NT2/D1 (cell line): Measurements from ENCODE around the gene EXOC3L1.
A peak's percentile ranks its signal among the peaks of the same experiment; 100 is the strongest.

Experiments
- DNase-seq: peaks from one replicate; pipeline ENCODE4 v3.0.0-alpha.2; 2011; ENCODE audit warnings: low read depth, low spot score
- H3K27me3 ChIP-seq: 2 replicates; pipeline ENCODE4 v1.6.0; 2011; ENCODE audit warnings: mild to moderate bottlenecking; ENCODE audit not compliant: insufficient read length, insufficient read depth
- H3K36me3 ChIP-seq: 2 replicates; pipeline ENCODE4 v1.6.1; 2011; ENCODE audit warnings: mild to moderate bottlenecking, low read length, mixed read lengths; ENCODE audit not compliant: insufficient read depth, insufficient read length
- H3K4me1 ChIP-seq: 2 replicates; pipeline ENCODE4 v1.5.1; 2011; ENCODE audit not compliant: insufficient read depth, insufficient read length
- H3K4me3 ChIP-seq: 2 replicates; pipeline ENCODE4 v1.5.1; 2011; ENCODE audit warnings: low read depth; ENCODE audit not compliant: insufficient read length
- H3K9ac ChIP-seq: 2 replicates; pipeline ENCODE4 v1.6.0; 2011; ENCODE audit warnings: low read depth; ENCODE audit not compliant: insufficient read length
- H3K9me3 ChIP-seq: 2 replicates; pipeline ENCODE4 v1.5.1; 2011; ENCODE audit warnings: mild to moderate bottlenecking, low read length; ENCODE audit not compliant: insufficient read depth
- SUZ12 ChIP-seq: IDR thresholded peaks from 2 replicates; pipeline ENCODE4 v1.6.1; 2011; ENCODE audit not compliant: insufficient read length, insufficient read depth; ENCODE audit errors: extremely low read depth
- YY1 ChIP-seq: IDR thresholded peaks from 2 replicates; pipeline ENCODE4 v1.6.1; 2011; ENCODE audit not compliant: insufficient read length, insufficient read depth
- ZNF274 ChIP-seq: IDR thresholded peaks from 2 replicates; pipeline ENCODE4 v1.6.1; 2011; ENCODE audit warnings: mild to moderate bottlenecking, low read depth, low read length

The EXOC3L1 gene

DNA sequence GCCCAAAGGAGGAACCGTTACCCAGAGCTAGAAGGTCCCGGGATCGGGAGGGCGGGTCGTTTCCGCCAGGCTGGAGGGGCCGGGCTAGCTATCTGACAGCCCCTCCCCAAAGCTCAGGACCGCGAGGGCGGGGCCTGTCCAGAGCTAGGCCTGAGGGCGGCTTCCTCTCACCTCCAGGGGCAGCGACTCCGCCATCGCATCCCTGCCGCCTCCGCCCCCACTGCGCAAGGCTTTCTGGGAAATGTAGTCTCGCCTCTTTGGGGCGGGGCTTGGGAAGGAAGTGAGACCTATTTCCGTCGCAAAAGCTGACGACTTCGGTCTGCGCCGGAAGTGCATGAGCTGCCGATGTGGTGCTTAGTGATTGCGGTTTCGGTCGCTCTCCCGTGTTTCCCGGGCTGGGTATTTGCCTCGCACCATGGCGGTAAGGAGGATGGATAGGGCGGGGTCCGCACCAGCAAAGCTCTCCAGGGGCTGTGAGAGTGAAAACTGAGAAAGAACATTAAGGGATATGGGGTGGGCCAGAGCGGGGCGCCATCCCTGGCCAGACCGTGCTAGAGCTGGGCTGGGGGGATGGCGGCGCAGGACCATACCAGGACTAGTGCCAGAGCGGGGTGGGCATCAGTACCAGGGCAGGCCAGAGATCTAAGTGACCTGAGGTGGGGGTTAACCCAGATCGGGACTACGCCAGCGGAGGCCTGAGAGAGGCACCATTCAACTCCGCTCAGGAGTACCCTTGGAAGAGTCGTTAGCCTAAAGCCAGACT lies 37.0 kb upstream of the EXOC3L1 start, which contains the start of gene TMEM208:
TMEM208 (plus strand) TSS at position 327 of the 763 bp plus-strand sequence; CDS start at position 416, 89 bp downstream.
- Histone ChIP-seq H3K4me1 (peaks cover 5% of the 10 kb centered on the region), H3K36me3 (peaks cover 44% of the 10 kb centered on the region), H3K4me3 (peak within 1 kb of the TSS; percentile 97), H3K9me3 (no peaks in the 10 kb centered on the region), H3K9ac (peak within 1 kb of the TSS; percentile 97), H3K27me3 (peaks cover 10% of the 10 kb centered on the region)
- peak; percentile 63 for TF ChIP-seq YY1
- TF ChIP-seq ZNF274 = no peak
- DNase-seq = peak; percentile 99

DNA sequence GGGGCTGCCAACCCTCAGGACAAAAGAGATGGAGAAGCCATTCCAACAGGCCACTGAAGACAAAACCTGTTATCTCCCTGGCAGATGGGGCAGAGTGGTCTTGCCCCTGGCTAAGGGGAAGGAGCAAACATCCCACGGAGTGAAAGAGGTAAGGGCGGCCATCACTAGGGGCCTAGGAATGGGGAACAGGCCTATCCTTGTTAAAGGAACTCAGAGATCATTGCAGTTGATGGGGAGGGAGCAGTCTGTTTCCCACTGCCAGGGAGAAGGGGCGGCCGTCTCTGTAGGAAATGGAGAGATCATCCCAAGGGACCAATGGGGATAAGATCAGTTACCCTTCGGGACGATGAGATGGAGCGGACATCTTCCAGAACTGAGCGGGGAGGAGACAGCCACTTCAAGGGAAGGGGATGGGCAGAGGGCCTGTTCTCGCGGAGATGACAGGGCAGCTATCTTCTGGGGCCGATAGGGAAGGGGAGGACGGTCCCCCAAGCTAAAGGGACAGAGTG lies 36.4 kb upstream of the EXOC3L1 start:
- peaks cover 5% of the 10 kb centered on the region for H3K4me1 ChIP-seq
- peaks cover 37% of the 10 kb centered on the region for H3K36me3 ChIP-seq
- peak overlapping the region; percentile 70 for H3K9ac ChIP-seq
- H3K27me3 ChIP-seq = peaks cover 10% of the 10 kb centered on the region
- peak overlapping the region; percentile 97 for H3K4me3 ChIP-seq
- no peak for DNase-seq
- no peaks in the 10 kb centered on the region for H3K9me3 ChIP-seq
- TF ChIP-seq ZNF274 = no peak
- no peak for TF ChIP-seq SUZ12
- TF ChIP-seq YY1 = no peak

DNA sequence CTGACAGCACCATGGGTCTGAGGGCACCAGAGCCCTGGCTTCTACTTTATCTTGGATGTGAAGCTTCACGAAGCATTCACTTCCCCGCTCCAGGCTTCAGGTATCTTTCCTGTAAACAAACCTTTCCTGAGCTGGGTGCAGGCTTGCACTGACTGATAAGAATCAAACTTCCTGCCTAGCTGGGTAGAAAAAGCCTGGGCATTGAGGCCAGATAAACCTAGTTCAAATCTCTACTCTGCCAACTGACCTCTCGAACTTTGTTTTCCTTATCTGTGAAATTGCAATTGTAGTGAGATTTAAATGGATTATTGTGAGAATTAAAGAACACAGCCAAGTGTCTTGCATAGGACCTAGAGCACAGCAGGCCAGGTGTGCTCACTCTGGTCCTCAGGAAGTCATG lies 34.1 kb upstream of the EXOC3L1 start:
- Histone ChIP-seq H3K4me3 (no peak overlapping the region), H3K9me3 (no peaks in the 10 kb centered on the region), H3K9ac (no peak overlapping the region), H3K36me3 (peaks cover 14% of the 10 kb centered on the region), H3K4me1 (peaks cover 5% of the 10 kb centered on the region), H3K27me3 (peaks cover 10% of the 10 kb centered on the region)
- no peak for DNase-seq
- TF ChIP-seq ZNF274 (no peak), YY1 (no peak), SUZ12 (no peak)

DNA sequence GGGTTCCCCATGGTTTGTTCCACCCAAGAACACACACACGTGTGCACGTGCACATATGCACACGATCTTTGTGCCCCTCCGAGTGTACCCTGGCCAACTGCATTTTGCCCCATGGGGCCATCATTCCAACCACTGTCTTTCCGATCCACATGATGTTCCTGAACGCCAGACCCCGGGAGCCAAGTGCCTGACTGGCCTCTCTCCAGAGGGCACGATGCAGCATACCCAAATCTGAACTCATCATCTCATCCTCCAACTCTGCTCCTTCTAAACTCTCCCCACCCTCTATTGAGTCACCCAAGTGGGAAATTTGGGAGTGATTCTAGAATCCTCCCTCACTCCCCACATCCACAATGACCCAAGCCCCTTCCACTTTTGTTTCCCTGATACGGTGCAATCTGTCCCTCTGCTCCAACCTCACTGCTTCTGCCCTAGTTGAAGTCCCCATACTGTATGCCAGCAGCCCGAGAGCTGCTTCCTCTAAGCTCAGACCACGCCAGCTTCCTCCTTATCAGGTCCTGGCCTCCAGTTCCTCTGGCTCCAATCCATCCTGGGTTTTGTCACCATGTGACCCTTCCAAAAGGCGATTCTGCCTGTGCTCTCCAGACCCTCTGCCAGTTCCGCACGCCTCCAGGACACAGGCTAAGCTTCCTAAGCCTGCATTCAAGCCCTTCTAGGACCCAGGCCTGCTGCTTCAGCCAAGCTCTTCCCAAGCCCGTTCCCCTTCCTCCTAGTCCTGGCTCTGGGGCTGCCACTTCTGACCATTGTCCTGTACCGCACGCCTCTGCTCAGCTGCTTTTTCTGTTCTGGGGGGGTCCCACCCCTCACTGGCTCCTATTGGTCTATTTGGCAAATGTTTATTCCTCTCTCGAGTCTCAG lies 26.9 kb upstream of the EXOC3L1 start:
- H3K9ac ChIP-seq = no peak overlapping the region
- TF ChIP-seq YY1 = no peak
- no peak for TF ChIP-seq ZNF274
- TF ChIP-seq SUZ12 = no peak

DNA sequence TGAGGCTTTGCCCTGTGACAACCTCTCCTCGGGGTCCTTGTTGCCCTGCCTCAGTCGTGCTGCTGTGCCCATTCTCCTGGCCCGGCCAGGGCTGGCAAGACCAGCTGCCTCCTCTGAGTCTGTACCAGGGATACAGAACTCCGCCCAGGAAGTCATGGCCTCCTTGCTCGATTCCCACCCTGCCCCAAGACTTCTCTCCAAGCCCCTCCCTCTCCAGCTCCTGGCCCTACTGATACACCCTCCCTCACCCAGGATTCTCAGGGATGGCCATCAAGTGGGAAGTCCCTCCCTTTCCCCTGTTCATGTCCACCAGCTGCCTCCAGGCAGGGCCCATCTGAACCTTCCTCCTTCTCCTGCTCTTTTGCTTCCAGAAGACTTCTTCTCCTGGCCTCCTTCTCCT lies 25.8 kb upstream of the EXOC3L1 start:
- Histone ChIP-seq H3K9me3 (no peaks in the 10 kb centered on the region), H3K9ac (no peak overlapping the region), H3K36me3 (no peaks in the 10 kb centered on the region), H3K4me3 (no peak overlapping the region), H3K27me3 (peaks cover 19% of the 10 kb centered on the region), H3K4me1 (no peaks in the 10 kb centered on the region)
- TF ChIP-seq SUZ12 = no peak
- no peak for TF ChIP-seq YY1
- TF ChIP-seq ZNF274 = no peak
- no peak for DNase-seq

More for the DNA sequence above, 26.9 kb upstream of the EXOC3L1 start:
- Histone ChIP-seq H3K4me1 (no peaks in the 10 kb centered on the region), H3K4me3 (no peak overlapping the region), H3K27me3 (peaks cover 19% of the 10 kb centered on the region), H3K36me3 (no peaks in the 10 kb centered on the region), H3K9me3 (no peaks in the 10 kb centered on the region)
- no peak for DNase-seq

DNA sequence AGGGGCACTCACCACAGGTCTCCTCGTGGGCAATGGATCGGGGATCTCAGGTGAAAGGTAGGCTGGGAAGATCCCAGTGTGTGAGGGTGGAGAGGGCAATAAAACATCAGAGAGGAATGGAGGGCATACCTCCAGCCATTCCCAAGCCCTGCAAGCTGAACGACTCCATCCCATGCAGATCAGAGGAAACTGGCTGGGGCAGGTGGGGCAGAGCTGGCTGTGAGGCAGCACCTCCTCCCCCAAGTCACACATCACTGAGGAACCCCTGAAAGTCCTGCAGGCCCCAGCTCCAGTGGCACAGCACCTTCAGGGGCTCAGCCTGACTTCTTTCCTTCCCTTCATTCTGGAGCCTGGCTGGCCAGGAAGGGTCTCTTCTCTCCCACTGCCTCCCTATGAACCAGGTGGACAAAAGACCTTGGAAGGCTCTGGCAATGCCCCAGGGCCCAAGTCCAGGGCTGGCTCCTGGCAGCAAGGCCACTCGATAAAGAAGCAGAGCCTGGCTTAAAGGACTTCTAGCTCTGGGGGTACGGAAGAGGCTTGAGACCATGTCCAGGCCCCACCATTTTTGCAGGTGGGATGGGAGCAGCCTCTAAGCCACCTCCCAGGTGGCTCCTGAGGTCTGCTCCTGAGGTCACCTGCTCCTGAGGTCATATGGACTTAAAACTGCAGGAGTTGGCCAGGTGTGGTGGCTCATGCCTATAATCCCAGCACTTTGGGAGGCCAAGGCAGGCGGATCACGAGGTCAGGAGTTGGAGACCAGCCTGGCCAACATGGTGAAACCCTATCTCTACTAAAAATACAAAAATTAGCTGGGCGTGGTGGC lies 23.5 kb upstream of the EXOC3L1 start:
- Histone ChIP-seq H3K27me3 (peaks cover 19% of the 10 kb centered on the region), H3K9me3 (no peaks in the 10 kb centered on the region), H3K9ac (no peak overlapping the region), H3K4me1 (peaks cover 9% of the 10 kb centered on the region), H3K36me3 (no peaks in the 10 kb centered on the region), H3K4me3 (no peak overlapping the region)
- TF ChIP-seq ZNF274 (no peak), YY1 (no peak), SUZ12 (no peak)
- no peak for DNase-seq
